Natural killer cell treated with Interleukin-12 subunit alpha and Interleukin-12 subunit beta and Interleukin-15 and Interleukin-18, amount 100 ng/mL, for 72 hours (primary cell): ENCODE results near the gene ARHGAP22. TPM values are rescaled to one million over a fixed set of nuclear protein-coding genes. Genes with fewer than 3 reads are reported as not detected.

ENCODE experiments used
- ATAC-seq, 2 donors: fragments of 150-1000 bp; cut with Tn5 transposase in 1 of 2; sonication (Bioruptor Pico), chemical (Tn5 transposase) in 1 of 2; 2 replicates each; pipeline ENCODE4 v1.10.0; 2021
- DNase-seq: peaks from one replicate; pipeline ENCODE4 v3.0.0; 2022; ENCODE audit warnings: low spot score
- H3K27ac Mint-ChIP-seq, 2 donors: 1 replicate in 1 of 2; 2 replicates in 1 of 2; pipeline ENCODE4 v1.8.0; 2022; ENCODE audit warnings: mixed read lengths in 2 of 2, mild to moderate bottlenecking in 1 of 2, moderate library complexity in 1 of 2
- H3K27me3 Mint-ChIP-seq, 2 donors: 1 replicate in 1 of 2; 2 replicates in 1 of 2; pipeline ENCODE4 v1.8.0; 2022; ENCODE audit warnings: mixed read lengths in 2 of 2
- H3K36me3 Mint-ChIP-seq: one replicate; pipeline ENCODE4 v1.8.0; 2022; ENCODE audit warnings: mixed read lengths
- H3K4me1 Mint-ChIP-seq, 2 donors: 1 replicate in 1 of 2; 2 replicates in 1 of 2; pipeline ENCODE4 v1.8.0; 2022; ENCODE audit warnings: low read depth in 2 of 2, mixed read lengths in 2 of 2, mild to moderate bottlenecking in 1 of 2
- H3K4me3 Mint-ChIP-seq: one replicate; pipeline ENCODE4 v1.8.0; 2022; ENCODE audit warnings: mixed read lengths
- H3K9me3 Mint-ChIP-seq: 2 replicates; pipeline ENCODE4 v1.8.0; 2022; ENCODE audit warnings: mixed read lengths
- total RNA-seq, 2 donors: library from RNA; stranded (reverse); gene quantifications; one replicate each; pipeline ENCODE4 v1.2.3, GENCODE V29; 2022

The ARHGAP22 gene
- total RNA-seq, 2 donors from 2014 or later: 0.14 to 1.8 TPM

DNA sequence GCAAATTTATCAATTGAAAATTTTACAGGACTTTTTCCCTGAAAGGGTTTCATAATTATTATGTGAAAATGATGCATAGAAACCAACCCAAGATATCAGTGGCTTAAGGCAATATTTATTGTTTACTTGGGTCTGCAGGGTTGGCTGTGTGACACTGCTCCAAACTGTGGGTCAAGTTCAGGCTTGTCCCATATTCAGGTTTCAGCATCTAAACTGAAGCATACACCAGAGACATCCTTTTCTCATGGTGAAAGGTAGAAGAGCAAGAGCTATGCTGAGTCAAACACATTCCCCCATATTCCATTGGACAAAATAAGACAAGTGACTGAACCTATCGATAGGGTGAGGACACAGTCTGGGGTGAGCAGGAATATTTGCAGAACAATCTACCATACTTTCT is 187.5 kb downstream of the ARHGAP22 start:
- H3K27ac Mint-ChIP-seq: no peak overlapping the region
- no peaks in the 10 kb centered on the region for H3K4me1 Mint-ChIP-seq
- peaks cover 4% of the 10 kb centered on the region for H3K9me3 Mint-ChIP-seq
- H3K4me3 Mint-ChIP-seq: no peak overlapping the region
- H3K27me3 Mint-ChIP-seq: no peaks in the 10 kb centered on the region
- ATAC-seq (no peak), DNase-seq (no peak)
- peaks cover 16% of the 10 kb centered on the region for H3K36me3 Mint-ChIP-seq

DNA sequence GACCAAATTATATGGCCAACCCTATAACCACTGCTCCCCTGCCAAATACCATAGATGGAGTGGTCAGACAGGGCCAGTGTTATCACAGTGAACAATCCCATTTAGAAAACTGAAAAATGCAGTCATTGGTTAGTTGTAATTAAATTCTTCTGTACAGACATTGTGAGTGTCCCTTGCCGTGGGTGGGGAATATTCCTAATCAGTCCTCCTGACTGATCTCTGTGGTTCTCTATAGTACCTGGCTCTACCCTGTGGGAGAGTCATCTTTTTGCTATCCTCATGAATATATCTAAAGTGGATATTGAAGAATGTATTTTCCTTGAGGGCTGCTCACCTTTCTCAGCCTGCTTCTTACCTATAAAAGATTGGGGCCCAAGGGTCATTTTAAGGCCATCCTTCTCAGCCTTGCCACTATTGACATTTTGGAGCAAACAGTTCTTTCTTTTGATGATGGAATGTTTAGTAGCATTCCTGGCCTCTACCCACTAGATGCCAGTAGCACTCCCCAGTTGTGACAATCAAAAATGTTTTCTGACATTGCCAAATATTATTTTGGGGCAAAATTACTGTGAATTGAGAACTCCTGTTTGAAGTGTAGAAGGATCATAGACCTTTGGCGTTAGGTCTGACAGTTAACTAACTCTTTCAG is 188.2 kb downstream of the ARHGAP22 start:
- H3K4me1 Mint-ChIP-seq: no peaks in the 10 kb centered on the region
- peaks cover 21% of the 10 kb centered on the region for H3K36me3 Mint-ChIP-seq
- DNase-seq (no peak), ATAC-seq (no peak)
- H3K27me3 Mint-ChIP-seq: no peaks in the 10 kb centered on the region
- peaks cover 5% of the 10 kb centered on the region for H3K9me3 Mint-ChIP-seq
- H3K27ac Mint-ChIP-seq: no peak overlapping the region
- H3K4me3 Mint-ChIP-seq: no peak overlapping the region

DNA sequence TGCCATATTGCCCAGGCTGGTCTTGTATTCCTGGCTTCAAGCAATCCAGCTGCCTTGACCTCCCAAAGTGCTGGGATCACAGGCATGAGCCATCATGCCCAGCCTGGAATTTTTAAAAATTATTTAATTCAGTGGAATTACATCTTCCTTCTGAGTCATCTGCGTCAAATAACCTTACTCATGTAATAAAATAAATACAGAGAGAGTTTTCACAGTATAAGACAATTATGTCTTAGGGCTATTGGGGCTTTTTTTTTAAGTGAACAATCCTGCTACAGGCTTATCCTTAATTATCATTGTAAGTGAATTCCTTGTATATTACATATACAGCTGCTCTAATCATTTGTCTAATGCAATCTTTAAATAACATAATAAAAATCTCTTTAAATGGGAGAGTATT is 190.1 kb downstream of the ARHGAP22 start:
- Mint-ChIP-seq H3K4me3 (no peak overlapping the region), H3K36me3 (peaks cover 34% of the 10 kb centered on the region), H3K27ac (no peak overlapping the region), H3K9me3 (peaks cover 5% of the 10 kb centered on the region), H3K4me1 (no peaks in the 10 kb centered on the region), H3K27me3 (no peaks in the 10 kb centered on the region)
- DNase-seq (no peak), ATAC-seq (no peak)

DNA sequence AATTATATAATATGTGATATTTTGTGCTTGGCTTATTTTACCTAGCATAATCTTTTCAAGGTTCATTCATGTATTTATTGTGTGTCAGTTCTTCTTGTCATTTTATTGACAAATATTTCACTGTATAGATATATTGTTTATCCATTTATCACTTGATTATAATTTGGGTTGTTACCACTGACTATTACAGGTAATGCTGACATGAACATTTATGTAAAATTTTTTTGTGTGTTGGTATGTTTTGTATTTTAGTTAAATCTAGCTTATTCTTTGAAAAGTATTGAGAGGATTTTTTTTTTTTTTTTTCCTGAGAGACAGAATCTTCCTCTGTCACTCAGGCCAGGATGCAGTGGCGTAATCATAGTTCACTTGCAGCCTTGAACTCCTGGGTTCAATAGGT is 190.7 kb downstream of the ARHGAP22 start:
- Mint-ChIP-seq H3K4me3 (no peak overlapping the region), H3K27ac (no peak overlapping the region), H3K9me3 (peaks cover 5% of the 10 kb centered on the region), H3K4me1 (no peaks in the 10 kb centered on the region), H3K36me3 (peaks cover 34% of the 10 kb centered on the region), H3K27me3 (no peaks in the 10 kb centered on the region)
- DNase-seq (no peak), ATAC-seq (no peak)

DNA sequence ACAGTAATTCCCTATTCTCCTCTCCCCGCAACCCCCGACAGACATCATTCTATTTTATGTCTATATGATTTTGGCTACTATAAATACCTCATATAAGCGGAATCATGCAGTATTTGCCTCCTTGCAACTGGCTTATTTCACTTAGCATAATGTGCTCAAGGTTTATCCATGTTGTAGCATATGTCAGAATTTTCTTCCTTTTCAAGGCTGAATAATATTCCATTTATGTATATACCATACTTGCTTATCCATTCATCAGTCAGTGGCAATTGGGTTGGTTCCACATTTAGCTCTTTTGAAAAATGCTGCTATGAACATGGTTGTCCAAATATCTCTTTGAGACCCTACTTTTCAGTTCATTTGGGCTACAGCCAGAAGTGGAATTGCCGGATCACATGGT is 191.9 kb downstream of the ARHGAP22 start:
- ATAC-seq (no peak), DNase-seq (no peak)
- Mint-ChIP-seq H3K4me1 (no peaks in the 10 kb centered on the region), H3K27ac (no peak overlapping the region), H3K9me3 (peaks cover 5% of the 10 kb centered on the region), H3K36me3 (peaks cover 34% of the 10 kb centered on the region), H3K27me3 (no peaks in the 10 kb centered on the region), H3K4me3 (no peak overlapping the region)

DNA sequence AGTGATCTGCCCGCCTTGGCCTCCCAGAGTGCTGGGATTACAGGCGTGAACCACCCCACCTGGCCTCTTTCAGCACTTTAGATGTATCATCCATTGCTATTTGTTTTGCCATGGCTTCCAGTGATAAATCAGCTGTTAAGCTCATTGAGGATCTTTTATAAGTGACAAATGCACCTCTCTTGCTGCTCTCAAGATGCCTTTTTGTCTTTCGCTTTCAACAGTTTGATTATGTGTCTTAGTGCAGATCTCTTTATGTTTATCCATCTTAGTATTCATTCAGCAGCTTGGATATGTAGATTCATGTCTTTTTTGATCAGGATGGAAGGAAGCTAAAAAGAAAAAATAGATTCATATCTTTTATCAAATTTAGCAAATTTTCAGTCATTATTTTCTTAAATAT is 192.8 kb downstream of the ARHGAP22 start:
- H3K36me3 Mint-ChIP-seq: peaks cover 34% of the 10 kb centered on the region
- H3K27ac Mint-ChIP-seq: no peak overlapping the region
- H3K4me3 Mint-ChIP-seq: no peak overlapping the region
- DNase-seq (no peak), ATAC-seq (no peak)
- H3K4me1 Mint-ChIP-seq: no peaks in the 10 kb centered on the region
- H3K9me3 Mint-ChIP-seq: peaks cover 5% of the 10 kb centered on the region
- H3K27me3 Mint-ChIP-seq: no peaks in the 10 kb centered on the region

DNA sequence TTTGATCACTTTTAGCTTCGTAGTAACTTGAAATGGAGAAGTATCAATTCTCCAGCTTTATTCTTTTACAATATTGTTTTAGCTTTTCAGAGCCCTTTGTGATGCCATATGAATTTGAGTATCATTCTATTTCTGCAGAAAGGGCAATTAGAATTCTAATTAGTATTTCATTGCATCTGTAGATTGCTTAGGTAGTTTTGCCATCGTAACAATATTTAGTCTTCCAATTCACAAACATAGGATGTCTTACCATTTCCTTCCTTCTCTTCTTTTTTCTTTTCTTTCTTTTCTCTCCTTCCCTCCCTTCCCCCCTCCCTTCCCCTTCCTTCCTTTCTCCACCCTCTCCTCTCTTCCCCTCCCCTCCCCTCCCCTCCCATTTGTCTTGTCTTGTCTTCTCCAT is 193.4 kb downstream of the ARHGAP22 start:
- DNase-seq (no peak), ATAC-seq (no peak)
- H3K4me1 Mint-ChIP-seq: no peaks in the 10 kb centered on the region
- peaks cover 5% of the 10 kb centered on the region for H3K9me3 Mint-ChIP-seq
- H3K27ac Mint-ChIP-seq: no peak overlapping the region
- H3K36me3 Mint-ChIP-seq: peaks cover 34% of the 10 kb centered on the region
- no peaks in the 10 kb centered on the region for H3K27me3 Mint-ChIP-seq
- no peak overlapping the region for H3K4me3 Mint-ChIP-seq

DNA sequence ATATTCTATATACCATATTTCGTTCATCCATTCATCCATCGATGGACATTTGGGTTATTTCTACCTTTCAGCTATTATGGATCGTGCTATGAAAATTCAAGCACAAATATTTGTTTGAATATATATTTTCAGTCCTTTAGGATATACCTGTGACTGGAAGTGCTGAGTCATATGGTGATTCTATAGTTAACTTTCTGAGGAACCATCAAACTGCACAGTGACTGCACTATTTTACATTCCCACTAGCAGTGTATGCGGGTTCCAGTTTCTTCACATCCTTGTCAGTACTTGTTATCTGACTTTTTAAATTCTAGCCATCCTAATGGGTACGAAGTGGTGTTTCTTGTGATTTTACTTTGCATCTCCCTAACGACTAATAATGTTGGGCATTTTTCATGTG is 194.4 kb downstream of the ARHGAP22 start:
- H3K27me3 Mint-ChIP-seq: no peaks in the 10 kb centered on the region
- DNase-seq (no peak), ATAC-seq (no peak)
- no peak overlapping the region for H3K4me3 Mint-ChIP-seq
- no peak overlapping the region for H3K27ac Mint-ChIP-seq
- H3K36me3 Mint-ChIP-seq: peaks cover 34% of the 10 kb centered on the region
- peaks cover 0 to 5% of the 10 kb centered on the region in 2 donors for H3K4me1 Mint-ChIP-seq
- peaks cover 5% of the 10 kb centered on the region for H3K9me3 Mint-ChIP-seq

DNA sequence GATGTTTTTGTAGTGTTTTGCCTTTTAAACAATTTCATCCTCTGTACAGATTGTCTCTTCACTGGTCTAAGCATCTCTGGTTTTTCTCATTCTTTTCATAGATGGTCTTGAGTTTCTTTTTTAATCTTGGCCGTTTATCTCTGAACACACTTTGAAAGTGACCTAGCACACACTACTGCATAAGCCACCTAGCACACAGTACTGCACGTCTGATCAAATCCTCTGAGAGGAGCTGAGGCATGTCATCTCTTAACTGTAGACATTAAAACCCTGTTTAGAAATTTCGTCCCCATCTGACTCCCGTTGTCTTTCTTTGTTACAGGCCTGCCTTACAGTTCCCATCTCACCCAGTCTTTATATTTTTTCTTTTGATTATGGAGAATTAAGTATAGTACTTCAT is 198.2 kb downstream of the ARHGAP22 start:
- Mint-ChIP-seq H3K36me3 (peaks cover 13% of the 10 kb centered on the region), H3K27me3 (no peaks in the 10 kb centered on the region), H3K4me3 (no peak overlapping the region), H3K4me1 (peaks cover 0 to 5% of the 10 kb centered on the region in 2 donors), H3K9me3 (no peaks in the 10 kb centered on the region), H3K27ac (no peak overlapping the region)
- DNase-seq (no peak), ATAC-seq (no peak)

DNA sequence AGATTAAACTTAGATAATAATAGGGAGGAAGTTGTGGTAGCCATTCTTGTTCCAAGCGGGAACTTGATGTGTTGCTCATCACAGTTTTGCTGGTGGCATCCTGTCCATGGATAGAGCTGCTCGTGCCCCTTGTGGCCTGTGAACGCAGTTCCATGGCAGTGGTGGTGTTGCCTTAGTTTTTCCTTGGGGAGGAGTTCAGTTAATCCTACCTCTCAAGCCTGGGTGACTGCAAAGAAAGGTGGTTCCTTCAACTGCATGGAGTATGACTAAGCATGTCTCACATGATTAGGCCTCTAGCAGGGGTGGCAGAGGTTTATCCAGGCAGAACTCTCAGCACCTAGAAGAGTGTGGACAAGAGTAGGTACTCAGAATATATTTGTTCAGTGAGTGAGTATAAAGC is 198.7 kb downstream of the ARHGAP22 start:
- ATAC-seq: no peak
- DNase-seq: no peak
- Mint-ChIP-seq H3K4me3 (no peak overlapping the region), H3K36me3 (peaks cover 10% of the 10 kb centered on the region), H3K27ac (no peak overlapping the region), H3K27me3 (no peaks in the 10 kb centered on the region), H3K9me3 (no peaks in the 10 kb centered on the region), H3K4me1 (peaks cover 0 to 5% of the 10 kb centered on the region in 2 donors)

DNA sequence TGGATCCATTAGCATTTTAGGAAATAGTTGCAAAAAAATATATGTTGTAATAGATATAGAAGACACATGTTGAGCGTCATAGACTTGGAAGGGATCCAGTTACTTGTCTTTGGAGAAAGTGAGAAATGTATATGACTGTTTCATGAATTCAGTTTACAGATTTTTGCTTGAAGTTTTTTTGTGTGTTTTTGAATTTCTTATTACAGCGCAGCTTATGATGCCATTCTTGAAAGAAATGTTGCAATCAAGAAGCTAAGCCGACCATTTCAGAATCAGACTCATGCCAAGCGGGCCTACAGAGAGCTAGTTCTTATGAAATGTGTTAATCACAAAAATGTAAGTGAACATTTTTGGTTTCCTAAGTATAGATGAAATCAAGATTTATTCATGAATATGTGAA is 200.2 kb downstream of the ARHGAP22 start:
- Mint-ChIP-seq H3K36me3 (no peaks in the 10 kb centered on the region), H3K9me3 (no peaks in the 10 kb centered on the region), H3K27ac (no peak overlapping the region), H3K4me1 (peaks cover 10 to 15% of the 10 kb centered on the region in 2 donors), H3K4me3 (no peak overlapping the region), H3K27me3 (no peaks in the 10 kb centered on the region)
- ATAC-seq (no peak), DNase-seq (no peak)

DNA sequence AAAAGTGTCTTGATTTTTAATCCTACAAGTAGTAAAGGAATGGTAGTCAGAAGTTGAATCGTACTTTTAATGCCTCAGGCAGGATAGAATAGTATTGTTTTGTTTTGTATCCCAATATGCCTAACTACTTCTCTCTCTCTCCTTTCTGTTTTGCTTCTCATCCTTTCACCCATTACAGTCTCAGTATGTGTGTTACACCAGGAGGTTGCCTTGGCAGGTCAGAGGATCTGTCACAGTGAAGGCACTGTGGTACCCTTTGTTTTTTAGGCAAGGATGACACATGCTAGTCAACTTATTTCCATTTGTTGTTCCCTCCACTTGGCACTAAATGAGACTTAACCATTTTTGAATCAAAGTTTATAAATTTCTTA is 204.0 kb downstream of the ARHGAP22 start:
- no peak overlapping the region for H3K27ac Mint-ChIP-seq
- H3K9me3 Mint-ChIP-seq: no peaks in the 10 kb centered on the region
- H3K36me3 Mint-ChIP-seq: no peaks in the 10 kb centered on the region
- peaks cover 10 to 30% of the 10 kb centered on the region in 2 donors for H3K4me1 Mint-ChIP-seq
- H3K4me3 Mint-ChIP-seq: no peak overlapping the region
- DNase-seq (no peak), ATAC-seq (no peak)
- no peaks in the 10 kb centered on the region for H3K27me3 Mint-ChIP-seq

DNA sequence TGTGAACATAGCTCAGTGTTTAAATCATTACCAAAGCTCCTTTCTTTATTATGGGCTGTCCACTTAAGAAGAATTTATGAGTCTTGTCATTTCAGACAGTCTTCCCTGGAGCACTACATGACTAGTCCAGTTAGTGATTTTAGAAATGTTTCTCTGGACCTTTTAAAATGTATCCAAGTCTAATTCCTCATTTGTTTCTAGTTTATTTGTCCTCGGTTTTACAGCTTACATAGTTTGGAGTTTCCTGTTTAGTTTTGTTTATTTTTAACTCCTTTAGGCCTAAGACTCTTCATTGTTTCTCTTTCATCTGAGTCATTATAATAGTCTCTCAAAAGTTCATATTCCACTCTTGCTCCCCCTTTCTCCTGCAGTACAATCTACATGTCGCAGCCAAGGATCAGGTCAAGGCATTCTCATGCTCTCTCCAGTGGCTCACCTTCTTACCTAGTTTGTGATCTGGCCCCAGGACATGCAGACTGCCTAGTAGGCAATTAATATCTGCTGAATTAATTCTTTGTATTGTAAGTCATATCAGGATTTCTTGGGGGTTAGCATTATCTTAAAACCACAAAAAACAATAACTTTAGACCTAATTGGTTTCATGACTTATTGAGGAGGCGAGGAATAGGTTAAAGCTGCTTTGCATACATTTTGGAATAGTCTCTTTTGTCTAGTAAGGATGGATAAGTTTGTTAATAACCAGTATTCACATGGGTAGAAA is 204.6 kb downstream of the ARHGAP22 start:
- H3K36me3 Mint-ChIP-seq: no peaks in the 10 kb centered on the region
- H3K4me3 Mint-ChIP-seq: no peak overlapping the region
- DNase-seq (no peak), ATAC-seq (no peak)
- H3K27me3 Mint-ChIP-seq: no peaks in the 10 kb centered on the region
- no peak overlapping the region for H3K27ac Mint-ChIP-seq
- H3K4me1 Mint-ChIP-seq: peaks cover 10 to 31% of the 10 kb centered on the region in 2 donors
- H3K9me3 Mint-ChIP-seq: no peaks in the 10 kb centered on the region

DNA sequence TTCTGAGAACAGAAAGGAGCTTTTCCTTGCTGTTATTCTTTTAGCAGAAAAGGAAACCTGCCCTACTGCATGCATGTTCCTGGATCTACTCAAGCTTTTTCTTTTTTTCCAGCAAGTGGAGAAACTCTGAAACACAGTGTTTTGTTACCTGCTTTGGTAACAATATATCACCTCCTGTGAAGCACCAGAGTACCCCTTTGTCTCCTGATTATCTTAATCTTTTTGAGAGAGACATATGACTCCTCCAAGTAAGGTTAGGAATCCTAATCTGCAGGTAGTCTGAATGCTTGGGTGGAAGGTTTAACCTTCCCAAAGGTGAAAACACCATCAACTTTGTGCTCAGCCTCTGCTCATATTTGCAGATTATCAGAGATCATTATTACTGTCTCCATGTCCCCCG is 205.3 kb downstream of the ARHGAP22 start:
- peaks cover 10 to 31% of the 10 kb centered on the region in 2 donors for H3K4me1 Mint-ChIP-seq
- ATAC-seq: no peak
- H3K9me3 Mint-ChIP-seq: no peaks in the 10 kb centered on the region
- no peaks in the 10 kb centered on the region for H3K36me3 Mint-ChIP-seq
- H3K4me3 Mint-ChIP-seq: no peak overlapping the region
- no peaks in the 10 kb centered on the region for H3K27me3 Mint-ChIP-seq
- H3K27ac Mint-ChIP-seq: no peak overlapping the region
- no peak for DNase-seq
